ENCODE measurements around the gene RTN4RL2. TPM values are rescaled to one million over a fixed set of nuclear protein-coding genes. Genes with fewer than 3 reads are reported as not detected.

Gene RTN4RL2
- total and polyA plus RNA-seq, 2 donors (not counting 3 experiments of a cell fraction or from before 2014, with no cell fraction given): 0.35 to 1.3 TPM

DNA sequence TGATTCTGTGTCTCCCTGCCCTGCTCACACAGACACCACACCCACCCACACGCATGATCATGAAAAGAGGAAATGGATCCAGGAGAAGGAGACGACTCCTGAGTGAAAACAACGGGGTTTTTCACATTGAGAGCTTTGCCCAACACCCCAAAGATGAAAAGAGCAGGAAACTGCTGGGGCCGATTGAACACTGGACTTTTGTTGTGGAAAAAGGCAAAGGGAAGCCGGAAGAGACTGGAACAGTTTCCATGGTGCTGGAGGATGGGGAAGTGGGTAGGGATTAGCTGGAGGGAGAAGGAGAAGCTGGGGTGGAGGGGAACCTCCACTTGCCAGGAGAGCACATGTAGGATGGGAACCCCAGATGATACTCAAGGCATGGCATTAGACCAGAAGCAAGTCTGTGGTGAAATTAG lies 28.2 kb upstream of the RTN4RL2 start:
- peaks cover 4 to 9% of the 10 kb centered on the region in 2 experiments for H3K27me3 ChIP-seq (ENCODE audit: control insufficient read depth in 2 of 2, insufficient read depth in 2 of 2, low read length in 2 of 2)
- TF ChIP-seq FOS (IDR thresholded peaks at IDR 0.05; ENCODE audit: borderline replicate concordance, insufficient read depth, low read length) (no peak), POLR2AphosphoS5 (IDR thresholded peaks at IDR 0.05; ENCODE audit: insufficient read depth, low read depth, low read length) (no peak), MYC (IDR thresholded peaks at IDR 0.05; ENCODE audit: low read depth, low read length) (no peak), GATA2 (IDR thresholded peaks at IDR 0.05; ENCODE audit: insufficient read depth, insufficient read length, low read depth, low read length) (no peak)
- TF ChIP-seq, protein P1, sequence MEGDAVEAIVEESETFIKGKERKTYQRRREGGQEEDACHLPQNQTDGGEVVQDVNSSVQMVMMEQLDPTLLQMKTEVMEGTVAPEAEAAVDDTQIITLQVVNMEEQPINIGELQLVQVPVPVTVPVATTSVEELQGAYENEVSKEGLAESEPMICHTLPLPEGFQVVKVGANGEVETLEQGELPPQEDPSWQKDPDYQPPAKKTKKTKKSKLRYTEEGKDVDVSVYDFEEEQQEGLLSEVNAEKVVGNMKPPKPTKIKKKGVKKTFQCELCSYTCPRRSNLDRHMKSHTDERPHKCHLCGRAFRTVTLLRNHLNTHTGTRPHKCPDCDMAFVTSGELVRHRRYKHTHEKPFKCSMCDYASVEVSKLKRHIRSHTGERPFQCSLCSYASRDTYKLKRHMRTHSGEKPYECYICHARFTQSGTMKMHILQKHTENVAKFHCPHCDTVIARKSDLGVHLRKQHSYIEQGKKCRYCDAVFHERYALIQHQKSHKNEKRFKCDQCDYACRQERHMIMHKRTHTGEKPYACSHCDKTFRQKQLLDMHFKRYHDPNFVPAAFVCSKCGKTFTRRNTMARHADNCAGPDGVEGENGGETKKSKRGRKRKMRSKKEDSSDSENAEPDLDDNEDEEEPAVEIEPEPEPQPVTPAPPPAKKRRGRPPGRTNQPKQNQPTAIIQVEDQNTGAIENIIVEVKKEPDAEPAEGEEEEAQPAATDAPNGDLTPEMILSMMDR (IDR thresholded peaks at IDR 0.05; ENCODE audit: extremely low read depth in 1 of 2, insufficient read depth in 1 of 2, low read depth in 1 of 2, low read length in 2 of 2): no peak
- TF ChIP-seq, protein P2, sequence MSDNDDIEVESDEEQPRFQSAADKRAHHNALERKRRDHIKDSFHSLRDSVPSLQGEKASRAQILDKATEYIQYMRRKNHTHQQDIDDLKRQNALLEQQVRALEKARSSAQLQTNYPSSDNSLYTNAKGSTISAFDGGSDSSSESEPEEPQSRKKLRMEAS (IDR thresholded peaks at IDR 0.05; ENCODE audit: insufficient read depth, insufficient read length): no peak
- DNase-seq (ENCODE audit: low read depth, low spot score): no peak
- no peaks in the 10 kb centered on the region for H4K20me1 ChIP-seq (replicated peaks; ENCODE audit: control insufficient read depth, extremely low read depth, insufficient read depth, low read length)
- H3K9me3 ChIP-seq (replicated peaks; ENCODE audit: control insufficient read depth, insufficient read depth, low read length): no peaks in the 10 kb centered on the region
- H3K4me1 ChIP-seq (ENCODE audit: control insufficient read depth, extremely low read depth, insufficient read depth, low read length): peaks cover 2% of the 10 kb centered on the region
- H3K36me3 ChIP-seq (ENCODE audit: control insufficient read depth in 2 of 2, extremely low read depth in 1 of 2, insufficient read depth in 2 of 2, low read length in 2 of 2): no peaks in the 10 kb centered on the region
- no peak overlapping the region for H3K4me2 ChIP-seq (ENCODE audit: insufficient read depth, low read length)
- ChIA-PET POLR2A (no interaction called here), CTCF (interaction anchor here (0.6 to 1.8 kb wide), 3 partner anchors 8 to 26 kb away, joined by 3 to 5 read pairs (median 3); no protein-coding TSS in a partner anchor)
- no peak overlapping the region for H3K27ac ChIP-seq (ENCODE audit: insufficient read depth, low read depth, low read length)
- no peaks in the 10 kb centered on the region for H3K9me1 ChIP-seq (replicated peaks; ENCODE audit: control insufficient read depth, extremely low read depth, insufficient read depth, low read length)
- H2AFZ ChIP-seq (ENCODE audit: low read depth, low read length): no peak overlapping the region
- BruUV-seq (replicated peaks): no TSS peak
- H3K79me2 ChIP-seq (ENCODE audit: control insufficient read depth, insufficient read depth, low read length): no peaks in the 10 kb centered on the region
- no peak for FAIRE-seq
- H3K9ac ChIP-seq (replicated peaks; ENCODE audit: extremely low read depth, insufficient read depth, low read length): no peak overlapping the region
- dilution Hi-C loops (cut with MboI; ENCODE audit: extremely low pct_ligation_motif_present, low sequenced_read_pairs): no loop called here
- intact Hi-C loops (cut with micrococcal nuclease): no loop called here
- H3K4me3 ChIP-seq (replicated peaks in 1 of 3; ENCODE audit: insufficient read depth in 1 of 3, low read depth in 1 of 3, low read length in 3 of 3): no peak overlapping the region

Measured in endothelial cell of umbilical vein (primary cell).